Adrenal gland (tissue), 5 donors: ENCODE data around the gene KIF5B.

Experiments
- CTCF ChIP-seq, 6 experiments: fragments of 450-650 bp in 4 of 6; fragments of 200-600 bp in 2 of 6; sonication (generic) in 1 of 6; IDR thresholded peaks; 1 replicate in 5 of 6; 2 replicates in 1 of 6; pipeline versions ENCODE4 v1.5.1 to v1.8.0; 2016 to 2021; ENCODE audit warnings: antibody characterized with exemption in 6 of 6, mild to moderate bottlenecking in 2 of 6, moderate library complexity in 1 of 6
- POLR2A ChIP-seq, 2 donors: fragments of 450-650 bp; IDR thresholded peaks; one replicate each; pipeline ENCODE4 v1.6.1; 2017; ENCODE audit warnings: antibody characterized with exemption in 2 of 2, mild to moderate bottlenecking in 2 of 2, moderate library complexity in 1 of 2
- donor health status: DM: no; HTN: no; CAD: no.

DNA sequence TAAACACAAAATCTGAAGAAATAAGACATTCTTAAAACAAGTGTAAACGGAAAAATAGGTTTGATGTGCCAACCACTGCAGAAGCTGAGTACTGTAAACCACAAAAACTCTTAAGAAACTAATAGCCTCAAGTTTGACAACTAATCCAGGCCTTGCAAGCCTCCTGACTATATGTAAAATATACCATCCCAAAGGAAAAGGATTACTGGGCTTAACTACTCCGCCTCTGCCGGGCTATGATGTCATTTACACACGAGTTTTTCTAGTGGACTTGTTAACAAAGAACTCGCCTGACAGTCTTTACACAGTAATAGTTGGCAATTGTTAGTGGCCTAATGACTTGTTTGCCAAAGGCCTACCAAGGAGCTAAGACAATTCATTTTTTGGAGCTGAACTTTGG is 2.1 kb downstream of the KIF5B start:
- TF ChIP-seq POLR2A (IDR thresholded peaks at IDR 0.05) (no peak), CTCF (IDR thresholded peaks at IDR 0.05) (no peak)
